Naive thymus-derived CD8-positive, alpha-beta T cell (primary cell): ENCODE data around the gene KRTAP10-9. TPM values are rescaled to one million over a fixed set of nuclear protein-coding genes. Genes with fewer than 3 reads are reported as not detected.

Experiments
- polyA plus RNA-seq, 3 donors: library from polyadenylated mRNA; unstranded; fragments of 300-500 nt; fragmentation: Illumina TruSeq; gene quantifications; one replicate each; pipeline ENCODE4 v1.2.3, GENCODE V29; 2021
- total RNA-seq, 8 experiments: library from RNA in 2 of 8; stranded (reverse) in 2 of 8; gene quantifications; one replicate each; pipeline ENCODE4 v1.2.3 and lab custom pipeline; 2021 to 2026

KRTAP10-9 gene
- total and polyA plus RNA-seq, 5 experiments from 2014 or later, result not detected

Other genes with a start within 250 kb of the KRTAP10-9 start
- under 1 TPM; 0.88 to 0.91 TPM for gene LRRC3, start 171.6 kb upstream of the KRTAP10-9 start, total RNA-seq
- under 1 TPM; 0.06 to 0.32 (median 0.08) TPM for gene LRRC3, start 171.6 kb upstream of the KRTAP10-9 start, polyA plus RNA-seq
- not detected for gene KRTAP10-1, start 86.9 kb upstream of the KRTAP10-9 start, total RNA-seq
- not detected for gene KRTAP10-1, start 86.9 kb upstream of the KRTAP10-9 start, polyA plus RNA-seq
- not detected for gene KRTAP10-2, start 75.6 kb upstream of the KRTAP10-9 start, total RNA-seq
- gene KRTAP10-2, start 75.6 kb upstream of the KRTAP10-9 start, polyA plus RNA-seq, result not detected
- not detected for gene KRTAP10-3, start 68.3 kb upstream of the KRTAP10-9 start, total RNA-seq
- gene KRTAP10-3, start 68.3 kb upstream of the KRTAP10-9 start, polyA plus RNA-seq, result not detected
- not detected for gene KRTAP10-4, start 53.4 kb upstream of the KRTAP10-9 start, total RNA-seq
- not detected for gene KRTAP10-4, start 53.4 kb upstream of the KRTAP10-9 start, polyA plus RNA-seq
- gene KRTAP10-5, start 46.5 kb upstream of the KRTAP10-9 start, total RNA-seq, result not detected
- gene KRTAP10-5, start 46.5 kb upstream of the KRTAP10-9 start, polyA plus RNA-seq, result not detected
- gene KRTAP10-6, start 34.6 kb upstream of the KRTAP10-9 start, total RNA-seq, result not detected
- not detected for gene KRTAP10-6, start 34.6 kb upstream of the KRTAP10-9 start, polyA plus RNA-seq
- not detected for gene KRTAP10-7, start 26.5 kb upstream of the KRTAP10-9 start, total RNA-seq
- gene KRTAP10-7, start 26.5 kb upstream of the KRTAP10-9 start, polyA plus RNA-seq, result not detected
- not detected for gene KRTAP10-8, start 15.0 kb upstream of the KRTAP10-9 start, total RNA-seq
- not detected for gene KRTAP10-8, start 15.0 kb upstream of the KRTAP10-9 start, polyA plus RNA-seq
- not detected for gene KRTAP10-10, start 10.3 kb downstream of the KRTAP10-9 start, total RNA-seq
- gene KRTAP10-10, start 10.3 kb downstream of the KRTAP10-9 start, polyA plus RNA-seq, result not detected
- not detected for gene KRTAP10-11, start 19.3 kb downstream of the KRTAP10-9 start, total RNA-seq
- gene KRTAP10-11, start 19.3 kb downstream of the KRTAP10-9 start, polyA plus RNA-seq, result not detected
- gene KRTAP12-4, start 27.6 kb downstream of the KRTAP10-9 start, total RNA-seq, result not detected
- not detected for gene KRTAP12-4, start 27.6 kb downstream of the KRTAP10-9 start, polyA plus RNA-seq
- not detected for gene KRTAP12-3, start 30.8 kb downstream of the KRTAP10-9 start, total RNA-seq
- not detected for gene KRTAP12-3, start 30.8 kb downstream of the KRTAP10-9 start, polyA plus RNA-seq
- gene KRTAP12-2, start 39.8 kb downstream of the KRTAP10-9 start, total RNA-seq, result not detected
- not detected for gene KRTAP12-2, start 39.8 kb downstream of the KRTAP10-9 start, polyA plus RNA-seq
- not detected for gene KRTAP12-1, start 55.1 kb downstream of the KRTAP10-9 start, total RNA-seq
- gene KRTAP12-1, start 55.1 kb downstream of the KRTAP10-9 start, polyA plus RNA-seq, result not detected
- not detected for gene KRTAP10-12, start 70.1 kb downstream of the KRTAP10-9 start, total RNA-seq
- not detected for gene KRTAP10-12, start 70.1 kb downstream of the KRTAP10-9 start, polyA plus RNA-seq
- gene TSPEAR, start 84.5 kb downstream of the KRTAP10-9 start, total RNA-seq, result not detected
- under 1 TPM in 1 of 3 donors, not detected in 2; 0.07 TPM for gene TSPEAR, start 84.5 kb downstream of the KRTAP10-9 start, polyA plus RNA-seq
- gene UBE2G2, start 174.7 kb downstream of the KRTAP10-9 start, total RNA-seq, result 100 to 1,000 TPM; 167 to 186 TPM
- 10 to 100 TPM; 56.2 to 72.8 (median 62.3) TPM for gene UBE2G2, start 174.7 kb downstream of the KRTAP10-9 start, polyA plus RNA-seq
- 10 to 100 TPM; 50.2 to 54.6 TPM for gene SUMO3, start 191.0 kb downstream of the KRTAP10-9 start, total RNA-seq
- 10 to 100 TPM; 82.8 to 94.1 (median 86.7) TPM for gene SUMO3, start 191.0 kb downstream of the KRTAP10-9 start, polyA plus RNA-seq
- 10 to 100 TPM; 62.0 to 68.7 TPM for gene PTTG1IP, start 246.6 kb downstream of the KRTAP10-9 start, total RNA-seq
- 10 to 100 TPM; 42.4 to 54.1 (median 44.3) TPM for gene PTTG1IP, start 246.6 kb downstream of the KRTAP10-9 start, polyA plus RNA-seq